IgD-negative memory B cell (primary cell): Measurements from ENCODE around the gene PPFIA3. TPM values are rescaled to one million over a fixed set of nuclear protein-coding genes. Genes with fewer than 3 reads are reported as not detected.
"Not testable (repeated sequence)": the region's sequence is repeated elsewhere in the genome, so short reads cannot be mapped to it uniquely, and the experiment has no call there.

Experiments used
- H3K27ac Mint-ChIP-seq, 3 donors: one replicate each; pipeline ENCODE4 v1.8.0; 2020 to 2022; ENCODE audit warnings: mild to moderate bottlenecking in 3 of 3, mixed read lengths in 3 of 3, moderate library complexity in 1 of 3
- H3K27me3 Mint-ChIP-seq: one replicate; pipeline ENCODE4 v1.8.0; 2021; ENCODE audit warnings: mixed read lengths
- H3K36me3 Mint-ChIP-seq: one replicate; pipeline ENCODE4 v1.8.0; 2020; ENCODE audit warnings: mild to moderate bottlenecking, mixed read lengths
- H3K4me1 Mint-ChIP-seq, 3 donors: one replicate each; pipeline ENCODE4 v1.8.0; 2020 to 2022; ENCODE audit warnings: mixed read lengths in 3 of 3, mild to moderate bottlenecking in 1 of 3
- H3K4me3 Mint-ChIP-seq, 4 donors: one replicate each; pipeline ENCODE4 v1.8.0; 2020 to 2022; ENCODE audit warnings: mild to moderate bottlenecking in 4 of 4, mixed read lengths in 4 of 4, moderate library complexity in 3 of 4
- H3K9me3 Mint-ChIP-seq, 3 donors: one replicate each; pipeline ENCODE4 v1.8.0; 2020 to 2021; ENCODE audit warnings: mixed read lengths in 3 of 3, mild to moderate bottlenecking in 1 of 3
- polyA plus RNA-seq: library from polyadenylated mRNA; unstranded; fragments of 300-500 nt; fragmentation: Illumina TruSeq; gene quantifications from one replicate; pipeline ENCODE4 v1.2.3, GENCODE V29; 2021

The PPFIA3 gene
- polyA plus RNA-seq, 1 donor from 2014 or later, result not detected

- peak within 1 kb of the TSS in 2 of 4 donors; percentile 64 to 78 for H3K4me3 Mint-ChIP-seq
These were observed 38.3 kb downstream of the PPFIA3 start, which contains the start of gene TRPM4 for GRCh38 chr19:49157445-49158224. TRPM4 (plus strand) TSS chr19:49157792; CDS start chr19:49157867, 75 bp downstream.

GRCh38 chr19:49160450-49161189 is 41.3 kb downstream of the PPFIA3 start:
- Mint-ChIP-seq H3K27me3 (peaks cover 31% of the 10 kb centered on the region), H3K27ac (peak overlapping the region in 1 of 3 donors; percentile 46), H3K4me1 (peaks cover 3 to 7% (median 3%) of the 10 kb centered on the region in 3 donors), H3K9me3 (no peaks in the 10 kb centered on the region), H3K36me3 (no peaks in the 10 kb centered on the region), H3K4me3 (peak overlapping the region in 1 of 4 donors; percentile 45)

More at GRCh38 chr19:49157445-49158224, 38.3 kb downstream of the PPFIA3 start, which contains the start of gene TRPM4:
- Mint-ChIP-seq H3K27me3 (peaks cover 31% of the 10 kb centered on the region), H3K9me3 (peaks cover 2 to 8% (median 3%) of the 10 kb centered on the region in 3 donors), H3K27ac (no peak within 1 kb of the TSS), H3K36me3 (no peaks in the 10 kb centered on the region), H3K4me1 (peaks cover 3 to 7% (median 3%) of the 10 kb centered on the region in 3 donors)

GRCh38 chr19:49161987-49162386 is 42.6 kb downstream of the PPFIA3 start:
- Mint-ChIP-seq H3K36me3 (no peaks in the 10 kb centered on the region), H3K9me3 (no peaks in the 10 kb centered on the region), H3K4me3 (no peak overlapping the region), H3K4me1 (peaks cover 3 to 7% (median 3%) of the 10 kb centered on the region in 3 donors), H3K27me3 (peaks cover 28% of the 10 kb centered on the region), H3K27ac (no peak overlapping the region)

GRCh38 chr19:49165111-49165750 is 45.9 kb downstream of the PPFIA3 start:
- peaks cover 0 to 3% (median 0%) of the 10 kb centered on the region in 3 donors for H3K4me1 Mint-ChIP-seq

GRCh38 chr19:49165865-49166301 is 46.5 kb downstream of the PPFIA3 start:
- H3K27ac Mint-ChIP-seq, result no peak overlapping the region
- no peak overlapping the region for H3K4me3 Mint-ChIP-seq
- no peaks in the 10 kb centered on the region for H3K4me1 Mint-ChIP-seq
- no peaks in the 10 kb centered on the region for H3K36me3 Mint-ChIP-seq
- H3K27me3 Mint-ChIP-seq, result peaks cover 12% of the 10 kb centered on the region
- no peaks in the 10 kb centered on the region for H3K9me3 Mint-ChIP-seq

More at GRCh38 chr19:49165111-49165750, 45.9 kb downstream of the PPFIA3 start:
- no peaks in the 10 kb centered on the region for H3K36me3 Mint-ChIP-seq
- peak overlapping the region in 1 of 4 donors; percentile 45 for H3K4me3 Mint-ChIP-seq
- peaks cover 12% of the 10 kb centered on the region for H3K27me3 Mint-ChIP-seq
- H3K9me3 Mint-ChIP-seq, result no peaks in the 10 kb centered on the region
- H3K27ac Mint-ChIP-seq, result no peak overlapping the region

- no peak overlapping the region for H3K27ac Mint-ChIP-seq
- H3K4me3 Mint-ChIP-seq, result no peak overlapping the region
- no peaks in the 10 kb centered on the region for H3K9me3 Mint-ChIP-seq
These were observed 48.6 kb downstream of the PPFIA3 start for GRCh38 chr19:49167857-49168409.

GRCh38 chr19:49168421-49168820 is 49.1 kb downstream of the PPFIA3 start:
- Mint-ChIP-seq H3K27ac (no peak overlapping the region), H3K27me3 (peaks cover 7% of the 10 kb centered on the region)

More at GRCh38 chr19:49167857-49168409, 48.6 kb downstream of the PPFIA3 start:
- H3K36me3 Mint-ChIP-seq, result no peaks in the 10 kb centered on the region
- no peaks in the 10 kb centered on the region for H3K4me1 Mint-ChIP-seq
- peaks cover 7% of the 10 kb centered on the region for H3K27me3 Mint-ChIP-seq

GRCh38 chr19:49173198-49173597 is 53.9 kb downstream of the PPFIA3 start:
- no peaks in the 10 kb centered on the region for H3K9me3 Mint-ChIP-seq
- H3K27ac Mint-ChIP-seq, result no peak overlapping the region
- no peak overlapping the region for H3K4me3 Mint-ChIP-seq
- H3K36me3 Mint-ChIP-seq, result no peaks in the 10 kb centered on the region
- H3K27me3 Mint-ChIP-seq, result peaks cover 4% of the 10 kb centered on the region
- peaks cover 0 to 6% (median 4%) of the 10 kb centered on the region in 3 donors for H3K4me1 Mint-ChIP-seq

More at GRCh38 chr19:49168421-49168820, 49.1 kb downstream of the PPFIA3 start:
- no peaks in the 10 kb centered on the region for H3K36me3 Mint-ChIP-seq
- H3K9me3 Mint-ChIP-seq, result no peaks in the 10 kb centered on the region
- no peak overlapping the region for H3K4me3 Mint-ChIP-seq
- no peaks in the 10 kb centered on the region for H3K4me1 Mint-ChIP-seq

GRCh38 chr19:49180659-49181058 is 61.3 kb downstream of the PPFIA3 start:
- Mint-ChIP-seq H3K9me3 (peaks cover 0 to 8% (median 4%) of the 10 kb centered on the region in 3 donors), H3K4me1 (peaks cover 0 to 6% (median 4%) of the 10 kb centered on the region in 3 donors), H3K27me3 (peaks cover 1% of the 10 kb centered on the region), H3K36me3 (no peaks in the 10 kb centered on the region), H3K4me3 (no peak overlapping the region), H3K27ac (peak overlapping the region in 1 of 3 donors; percentile 11)

GRCh38 chr19:49182010-49182847 is 62.9 kb downstream of the PPFIA3 start:
- H3K4me1 Mint-ChIP-seq, H3K4me3 Mint-ChIP-seq, H3K27ac Mint-ChIP-seq, H3K9me3 Mint-ChIP-seq, H3K36me3 Mint-ChIP-seq, H3K27me3 Mint-ChIP-seq: not testable (repeated sequence)

GRCh38 chr19:49182848-49183375 is 63.6 kb downstream of the PPFIA3 start:
- Mint-ChIP-seq H3K9me3 (peaks cover 0 to 8% (median 4%) of the 10 kb centered on the region in 3 donors), H3K4me1 (peaks cover 0 to 5% (median 0%) of the 10 kb centered on the region in 3 donors), H3K27me3 (peaks cover 1% of the 10 kb centered on the region), H3K36me3 (no peaks in the 10 kb centered on the region), H3K27ac (peak overlapping the region in 1 of 3 donors; percentile 31), H3K4me3 (no peak overlapping the region)

GRCh38 chr19:49186108-49186507 is 66.8 kb downstream of the PPFIA3 start:
- H3K27ac Mint-ChIP-seq, result no peak overlapping the region

GRCh38 chr19:49188626-49189200 is 69.4 kb downstream of the PPFIA3 start:
- Mint-ChIP-seq H3K9me3 (peaks cover 0 to 8% (median 6%) of the 10 kb centered on the region in 3 donors), H3K27me3 (peaks cover 5% of the 10 kb centered on the region), H3K36me3 (peaks cover 2% of the 10 kb centered on the region), H3K4me3 (no peak overlapping the region), H3K4me1 (peaks cover 0 to 5% (median 2%) of the 10 kb centered on the region in 3 donors), H3K27ac (no peak overlapping the region)

More at GRCh38 chr19:49186108-49186507, 66.8 kb downstream of the PPFIA3 start:
- Mint-ChIP-seq H3K4me3 (peak overlapping the region in 1 of 4 donors; percentile 20), H3K4me1 (peaks cover 0 to 5% (median 2%) of the 10 kb centered on the region in 3 donors), H3K9me3 (peaks cover 0 to 8% (median 8%) of the 10 kb centered on the region in 3 donors), H3K36me3 (peaks cover 2% of the 10 kb centered on the region), H3K27me3 (peaks cover 4% of the 10 kb centered on the region)
